ENCODE data around the gene KCTD2.

- TF ChIP-seq, protein P1, sequence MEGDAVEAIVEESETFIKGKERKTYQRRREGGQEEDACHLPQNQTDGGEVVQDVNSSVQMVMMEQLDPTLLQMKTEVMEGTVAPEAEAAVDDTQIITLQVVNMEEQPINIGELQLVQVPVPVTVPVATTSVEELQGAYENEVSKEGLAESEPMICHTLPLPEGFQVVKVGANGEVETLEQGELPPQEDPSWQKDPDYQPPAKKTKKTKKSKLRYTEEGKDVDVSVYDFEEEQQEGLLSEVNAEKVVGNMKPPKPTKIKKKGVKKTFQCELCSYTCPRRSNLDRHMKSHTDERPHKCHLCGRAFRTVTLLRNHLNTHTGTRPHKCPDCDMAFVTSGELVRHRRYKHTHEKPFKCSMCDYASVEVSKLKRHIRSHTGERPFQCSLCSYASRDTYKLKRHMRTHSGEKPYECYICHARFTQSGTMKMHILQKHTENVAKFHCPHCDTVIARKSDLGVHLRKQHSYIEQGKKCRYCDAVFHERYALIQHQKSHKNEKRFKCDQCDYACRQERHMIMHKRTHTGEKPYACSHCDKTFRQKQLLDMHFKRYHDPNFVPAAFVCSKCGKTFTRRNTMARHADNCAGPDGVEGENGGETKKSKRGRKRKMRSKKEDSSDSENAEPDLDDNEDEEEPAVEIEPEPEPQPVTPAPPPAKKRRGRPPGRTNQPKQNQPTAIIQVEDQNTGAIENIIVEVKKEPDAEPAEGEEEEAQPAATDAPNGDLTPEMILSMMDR (IDR thresholded peaks at IDR 0.05), result no peak
- TF ChIP-seq REST (IDR thresholded peaks at IDR 0.05; ENCODE audit: insufficient read depth in 1 of 2, low read depth in 2 of 2, low read length in 1 of 2) (no peak), POLR2AphosphoS5 (IDR thresholded peaks at IDR 0.05; ENCODE audit: low read depth, low read length) (no peak), SIN3A (IDR thresholded peaks at IDR 0.05; ENCODE audit: borderline replicate concordance, insufficient read depth, low read depth, low read length) (no peak), TCF7L2 (IDR thresholded peaks at IDR 0.05; ENCODE audit: low read depth, low read length) (no peak)
These were observed 27.3 kb upstream of the KCTD2 start for GRCh38 chr17:75019710-75020109.

All from Panc1 (cell line).